ENCODE results near the gene BAIAP2. TPM values are rescaled to one million over a fixed set of nuclear protein-coding genes. Genes with fewer than 3 reads are reported as not detected.

BAIAP2 gene
- total RNA-seq, 1 experiment from 2014 or later, result not detected

GRCh38 chr17:81086789-81087551, 52.0 kb downstream of the BAIAP2 start:
- Histone ChIP-seq H2AFZ (ENCODE audit: low read length) (no peak overlapping the region), H4K20me1 (ENCODE audit: insufficient read depth, low read depth, low read length) (no peaks in the 10 kb centered on the region), H3K79me2 (ENCODE audit: low read length) (no peaks in the 10 kb centered on the region), H3K9ac (ENCODE audit: low read length) (no peak overlapping the region), H3K27me3 (ENCODE audit: low read length) (no peaks in the 10 kb centered on the region), H3K4me2 (ENCODE audit: low read depth, low read length, poor library complexity, severe bottlenecking) (no peak overlapping the region), H3K4me1 (ENCODE audit: low read length) (no peaks in the 10 kb centered on the region), H3K9me3 (ENCODE audit: low read length) (no peaks in the 10 kb centered on the region), H3K27ac (ENCODE audit: low read length) (no peak overlapping the region), H3K4me3 (ENCODE audit: low read length) (no peak overlapping the region), H3K36me3 (ENCODE audit: insufficient read depth, low read length) (no peaks in the 10 kb centered on the region), H3K9me2 (replicated peaks; ENCODE audit: insufficient read depth, low read length) (no peaks in the 10 kb centered on the region)
- no peak for DNase-seq

DNA sequence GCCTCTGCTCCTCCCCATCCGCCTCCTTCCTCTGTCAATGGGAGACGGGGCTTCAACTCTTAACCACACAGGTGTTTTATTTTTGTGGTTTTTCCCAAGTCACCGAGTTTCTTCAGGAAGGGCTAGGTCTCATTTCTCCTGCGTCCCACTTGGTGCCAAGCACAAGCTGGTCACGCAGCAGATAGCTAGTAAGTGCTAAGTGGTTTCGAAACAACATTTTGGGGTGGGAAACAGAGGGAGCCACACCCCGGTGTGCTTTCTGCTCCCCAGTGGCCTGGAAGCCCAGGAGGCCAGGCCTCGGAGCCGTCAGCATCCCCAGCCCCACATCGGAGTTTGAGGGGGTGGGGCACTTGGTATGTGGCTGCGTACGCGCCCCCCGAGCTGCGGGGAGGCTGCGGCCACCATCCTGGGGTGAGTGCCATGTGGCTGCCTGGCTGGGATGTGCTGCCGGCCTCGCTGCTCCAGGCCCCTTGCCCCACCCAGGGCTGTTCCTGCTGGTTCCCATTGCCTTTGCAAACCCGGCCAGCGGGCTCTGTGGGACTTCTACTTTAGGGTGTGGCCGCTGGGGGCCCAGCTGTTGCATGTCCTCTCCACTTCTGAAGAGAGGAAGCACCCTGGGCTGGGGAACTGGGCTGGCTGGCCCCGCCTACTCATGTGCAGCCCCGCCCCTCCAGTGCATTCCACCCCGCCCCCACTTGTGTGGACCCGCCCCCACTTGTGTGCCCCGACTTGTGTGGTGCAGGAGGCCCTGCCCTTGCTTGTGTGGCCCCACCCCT, 55.6 kb downstream of the BAIAP2 start:
- Histone ChIP-seq H3K79me2 (ENCODE audit: low read length) (no peaks in the 10 kb centered on the region), H3K9ac (ENCODE audit: low read length) (no peak overlapping the region), H3K9me2 (replicated peaks; ENCODE audit: insufficient read depth, low read length) (no peaks in the 10 kb centered on the region), H3K4me1 (ENCODE audit: low read length) (peaks cover 6% of the 10 kb centered on the region), H3K9me3 (ENCODE audit: low read length) (no peaks in the 10 kb centered on the region), H3K4me3 (ENCODE audit: low read length) (no peak overlapping the region), H3K27me3 (ENCODE audit: low read length) (no peaks in the 10 kb centered on the region), H2AFZ (ENCODE audit: low read length) (no peak overlapping the region), H3K4me2 (ENCODE audit: low read depth, low read length, poor library complexity, severe bottlenecking) (no peak overlapping the region), H3K27ac (ENCODE audit: low read length) (no peak overlapping the region), H4K20me1 (ENCODE audit: insufficient read depth, low read depth, low read length) (peaks cover 5% of the 10 kb centered on the region; the same call in 1 of the 2 replicates), H3K36me3 (ENCODE audit: insufficient read depth, low read length) (no peaks in the 10 kb centered on the region)
- peak; percentile 74 for DNase-seq

- Histone ChIP-seq H3K27me3 (ENCODE audit: low read length) (no peaks in the 10 kb centered on the region), H3K36me3 (ENCODE audit: insufficient read depth, low read length) (no peaks in the 10 kb centered on the region), H3K4me1 (ENCODE audit: low read length) (peaks cover 8% of the 10 kb centered on the region), H2AFZ (ENCODE audit: low read length) (no peak overlapping the region), H3K9me2 (replicated peaks; ENCODE audit: insufficient read depth, low read length) (no peaks in the 10 kb centered on the region), H3K9ac (ENCODE audit: low read length) (no peak overlapping the region), H3K9me3 (ENCODE audit: low read length) (no peaks in the 10 kb centered on the region), H3K79me2 (ENCODE audit: low read length) (no peaks in the 10 kb centered on the region), H4K20me1 (ENCODE audit: insufficient read depth, low read depth, low read length) (peaks cover 5% of the 10 kb centered on the region; the same call in 1 of the 2 replicates), H3K4me2 (ENCODE audit: low read depth, low read length, poor library complexity, severe bottlenecking) (no peak overlapping the region), H3K4me3 (ENCODE audit: low read length) (no peak overlapping the region), H3K27ac (ENCODE audit: low read length) (no peak overlapping the region)
- DNase-seq, result no peak
These were observed 56.2 kb downstream of the BAIAP2 start for GRCh38 chr17:81091154-81091553.

DNA sequence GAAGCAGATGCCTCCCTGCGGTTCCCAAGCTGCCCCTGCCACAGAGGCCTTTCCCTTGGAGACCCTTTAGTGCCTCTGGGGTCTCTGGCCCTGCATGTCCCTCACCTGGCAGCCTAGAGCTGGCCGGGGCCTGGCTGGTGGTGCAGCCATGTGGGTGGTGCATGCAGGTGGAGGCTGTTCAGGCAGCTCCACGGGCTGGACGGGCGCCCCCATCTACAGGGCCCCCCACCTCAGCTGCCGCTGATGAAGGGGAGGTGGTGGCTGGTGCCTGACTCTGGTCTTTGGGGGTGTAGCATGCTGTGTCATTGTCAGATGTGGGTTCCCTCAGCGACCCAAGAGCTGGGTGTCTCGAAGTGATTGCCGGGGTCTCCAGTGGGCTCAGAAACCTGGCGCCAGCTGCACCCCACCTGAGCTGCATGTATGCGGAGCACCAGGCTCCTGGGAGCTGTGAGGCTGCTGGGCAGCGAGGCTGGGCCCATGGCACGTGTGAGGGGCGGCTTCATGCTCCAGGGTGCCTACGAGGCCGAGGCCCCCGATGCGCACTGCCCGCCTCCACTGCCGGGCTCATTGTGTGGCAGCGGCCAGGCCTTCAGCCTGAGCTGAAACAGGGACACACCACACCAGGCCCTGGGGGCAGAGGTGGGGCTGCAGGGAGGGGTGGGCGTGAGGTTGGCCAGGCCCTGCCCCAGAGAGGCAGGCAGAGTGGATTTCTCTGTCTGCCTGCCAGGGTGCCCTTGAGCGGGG, 57.0 kb downstream of the BAIAP2 start:
- no peak overlapping the region for H2AFZ ChIP-seq (ENCODE audit: low read length)
- peaks cover 8% of the 10 kb centered on the region for H3K4me1 ChIP-seq (ENCODE audit: low read length)
- H3K4me3 ChIP-seq (ENCODE audit: low read length), result no peak overlapping the region
- peaks cover 11% of the 10 kb centered on the region; the same call in 1 of the 2 replicates for H4K20me1 ChIP-seq (ENCODE audit: insufficient read depth, low read depth, low read length)
- no peak overlapping the region for H3K27ac ChIP-seq (ENCODE audit: low read length)
- no peaks in the 10 kb centered on the region for H3K9me2 ChIP-seq (replicated peaks; ENCODE audit: insufficient read depth, low read length)
- DNase-seq, result no peak
- H3K79me2 ChIP-seq (ENCODE audit: low read length), result no peaks in the 10 kb centered on the region
- H3K9ac ChIP-seq (ENCODE audit: low read length), result no peak overlapping the region
- no peaks in the 10 kb centered on the region for H3K27me3 ChIP-seq (ENCODE audit: low read length)
- no peak overlapping the region for H3K4me2 ChIP-seq (ENCODE audit: low read depth, low read length, poor library complexity, severe bottlenecking)
- no peaks in the 10 kb centered on the region for H3K36me3 ChIP-seq (ENCODE audit: insufficient read depth, low read length)
- H3K9me3 ChIP-seq (ENCODE audit: low read length), result no peaks in the 10 kb centered on the region

DNA sequence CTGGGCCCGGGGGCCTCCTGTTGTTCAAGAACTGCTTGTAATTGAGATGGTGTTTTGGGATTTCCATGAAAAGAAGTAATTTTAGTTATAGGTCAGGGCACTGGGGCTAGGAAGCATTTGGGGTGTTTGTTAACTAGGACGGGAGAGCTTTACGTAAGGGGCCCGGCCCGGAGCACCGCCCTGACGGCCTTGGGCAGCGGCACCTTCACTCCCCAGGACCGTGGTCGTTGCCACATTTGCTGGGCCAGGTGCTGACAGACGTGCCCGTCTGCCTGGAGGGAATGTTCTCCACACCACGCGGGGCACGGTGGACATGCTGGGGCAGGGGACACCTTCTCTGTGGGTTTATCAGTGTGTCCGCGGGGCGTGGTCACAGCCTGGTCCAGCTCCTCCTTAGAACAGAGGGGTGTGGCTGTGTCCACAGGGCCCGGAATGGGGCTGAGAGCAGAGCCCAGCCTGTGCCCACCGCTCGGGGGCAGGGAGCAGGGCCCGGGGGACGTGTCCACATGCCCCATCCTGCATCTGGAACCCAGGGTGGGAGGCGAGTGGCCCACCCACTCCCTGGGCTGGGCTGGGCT, 57.7 kb downstream of the BAIAP2 start:
- DNase-seq, result no peak
- Histone ChIP-seq H3K9me2 (replicated peaks; ENCODE audit: insufficient read depth, low read length) (no peaks in the 10 kb centered on the region), H3K79me2 (ENCODE audit: low read length) (no peaks in the 10 kb centered on the region), H3K27ac (ENCODE audit: low read length) (no peak overlapping the region), H3K4me1 (ENCODE audit: low read length) (peaks cover 8% of the 10 kb centered on the region), H3K4me3 (ENCODE audit: low read length) (no peak overlapping the region), H3K27me3 (ENCODE audit: low read length) (no peaks in the 10 kb centered on the region), H3K9me3 (ENCODE audit: low read length) (no peaks in the 10 kb centered on the region), H4K20me1 (ENCODE audit: insufficient read depth, low read depth, low read length) (peaks cover 11% of the 10 kb centered on the region; the same call in 1 of the 2 replicates), H3K4me2 (ENCODE audit: low read depth, low read length, poor library complexity, severe bottlenecking) (no peak overlapping the region), H2AFZ (ENCODE audit: low read length) (no peak overlapping the region), H3K36me3 (ENCODE audit: insufficient read depth, low read length) (no peaks in the 10 kb centered on the region), H3K9ac (ENCODE audit: low read length) (no peak overlapping the region)

GRCh38 chr17:81093619-81094508, 58.9 kb downstream of the BAIAP2 start:
- Histone ChIP-seq H3K27ac (ENCODE audit: low read length) (no peak overlapping the region), H3K4me2 (ENCODE audit: low read depth, low read length, poor library complexity, severe bottlenecking) (no peak overlapping the region), H2AFZ (ENCODE audit: low read length) (no peak overlapping the region)

GRCh38 chr17:81094509-81095382, 59.8 kb downstream of the BAIAP2 start:
- H2AFZ ChIP-seq (ENCODE audit: low read length), result no peak overlapping the region

More at GRCh38 chr17:81093619-81094508, 58.9 kb downstream of the BAIAP2 start:
- H3K9ac ChIP-seq (ENCODE audit: low read length), result no peak overlapping the region
- no peak for DNase-seq
- no peaks in the 10 kb centered on the region for H3K27me3 ChIP-seq (ENCODE audit: low read length)
- no peak overlapping the region for H3K4me3 ChIP-seq (ENCODE audit: low read length)
- no peaks in the 10 kb centered on the region for H3K9me2 ChIP-seq (replicated peaks; ENCODE audit: insufficient read depth, low read length)
- H3K9me3 ChIP-seq (ENCODE audit: low read length), result no peaks in the 10 kb centered on the region
- H3K4me1 ChIP-seq (ENCODE audit: low read length), result peaks cover 8% of the 10 kb centered on the region
- no peaks in the 10 kb centered on the region for H3K79me2 ChIP-seq (ENCODE audit: low read length)
- H3K36me3 ChIP-seq (ENCODE audit: insufficient read depth, low read length), result no peaks in the 10 kb centered on the region
- peaks cover 11% of the 10 kb centered on the region; the same call in 1 of the 2 replicates for H4K20me1 ChIP-seq (ENCODE audit: insufficient read depth, low read depth, low read length)

More at GRCh38 chr17:81094509-81095382, 59.8 kb downstream of the BAIAP2 start:
- peak; percentile 58 for DNase-seq
- H3K4me1 ChIP-seq (ENCODE audit: low read length), result peaks cover 8% of the 10 kb centered on the region
- no peak overlapping the region for H3K4me3 ChIP-seq (ENCODE audit: low read length)
- H3K9me3 ChIP-seq (ENCODE audit: low read length), result no peaks in the 10 kb centered on the region
- H3K9ac ChIP-seq (ENCODE audit: low read length), result no peak overlapping the region
- H3K27ac ChIP-seq (ENCODE audit: low read length), result no peak overlapping the region
- no peaks in the 10 kb centered on the region for H3K27me3 ChIP-seq (ENCODE audit: low read length)
- H3K9me2 ChIP-seq (replicated peaks; ENCODE audit: insufficient read depth, low read length), result no peaks in the 10 kb centered on the region
- no peak overlapping the region for H3K4me2 ChIP-seq (ENCODE audit: low read depth, low read length, poor library complexity, severe bottlenecking)
- no peaks in the 10 kb centered on the region for H3K36me3 ChIP-seq (ENCODE audit: insufficient read depth, low read length)
- H3K79me2 ChIP-seq (ENCODE audit: low read length), result no peaks in the 10 kb centered on the region
- peaks cover 11% of the 10 kb centered on the region; the same call in 1 of the 2 replicates for H4K20me1 ChIP-seq (ENCODE audit: insufficient read depth, low read depth, low read length)

All from Karpas-422 (cell line).